ENCODE results near the gene STYX. TPM values are rescaled to one million over a fixed set of nuclear protein-coding genes. Genes with fewer than 3 reads are reported as not detected.

Gene STYX
- total and polyA plus RNA-seq, 2 donors from 2014 or later = 4.3 to 11.5 TPM

DNA sequence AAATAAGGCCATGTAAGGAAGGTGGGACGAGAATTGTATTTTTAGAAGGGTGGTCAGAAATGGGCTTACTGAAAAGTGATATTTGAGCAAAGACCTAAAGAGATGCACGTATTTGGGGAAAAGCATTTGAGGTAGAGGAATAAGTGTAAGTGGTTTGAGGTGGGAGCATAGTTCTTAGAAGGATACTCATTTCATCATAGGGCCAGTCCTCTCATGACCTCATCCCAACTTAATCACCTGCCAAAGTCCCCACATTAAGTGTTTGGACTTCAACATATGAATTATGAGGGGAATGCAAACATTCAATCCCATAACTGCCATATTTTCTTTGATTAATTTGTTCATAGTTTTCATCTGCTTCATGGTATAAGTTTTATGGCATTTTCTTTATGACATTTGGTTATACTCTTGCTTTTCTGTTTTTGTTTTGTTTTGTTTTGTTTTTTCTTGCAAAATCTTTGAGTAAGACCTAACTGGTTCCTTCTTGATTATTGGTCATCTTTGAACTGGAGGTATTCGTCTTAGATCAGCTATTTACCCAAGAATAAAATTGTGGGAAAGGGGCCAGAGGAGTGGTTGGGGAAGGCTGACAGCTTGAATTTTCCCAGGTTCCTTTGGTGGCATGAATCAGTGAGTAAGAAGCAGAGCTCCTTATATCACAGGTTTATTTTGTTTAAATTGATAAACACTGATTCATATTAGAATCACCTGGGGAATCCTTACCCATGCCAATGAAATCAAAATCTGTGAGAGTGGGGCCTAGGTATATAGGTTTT is 37.3 kb downstream of the STYX start:
- Histone ChIP-seq H3K9me3 (ENCODE audit: control insufficient read depth in 2 of 3, insufficient read depth in 1 of 3, low read length in 3 of 3) (no peaks in the 10 kb centered on the region), H3K9ac (ENCODE audit: low read length in 3 of 3) (no peak overlapping the region), H3K4me3 (ENCODE audit: low read length in 3 of 3) (no peak overlapping the region), H3K36me3 (ENCODE audit: control insufficient read depth in 2 of 3, insufficient read depth in 3 of 3, low read length in 3 of 3) (peaks cover 2 to 16% (median 7%) of the 10 kb centered on the region in 3 donors), H3K4me1 (ENCODE audit: control insufficient read depth in 2 of 3, insufficient read depth in 2 of 3, low read depth in 1 of 3, low read length in 3 of 3) (no peaks in the 10 kb centered on the region), H3K27ac (ENCODE audit: low read depth in 2 of 2, low read length in 2 of 2) (no peak overlapping the region), H3K27me3 (ENCODE audit: control insufficient read depth, insufficient read depth, low read length) (no peaks in the 10 kb centered on the region)
- TF ChIP-seq, protein P1, sequence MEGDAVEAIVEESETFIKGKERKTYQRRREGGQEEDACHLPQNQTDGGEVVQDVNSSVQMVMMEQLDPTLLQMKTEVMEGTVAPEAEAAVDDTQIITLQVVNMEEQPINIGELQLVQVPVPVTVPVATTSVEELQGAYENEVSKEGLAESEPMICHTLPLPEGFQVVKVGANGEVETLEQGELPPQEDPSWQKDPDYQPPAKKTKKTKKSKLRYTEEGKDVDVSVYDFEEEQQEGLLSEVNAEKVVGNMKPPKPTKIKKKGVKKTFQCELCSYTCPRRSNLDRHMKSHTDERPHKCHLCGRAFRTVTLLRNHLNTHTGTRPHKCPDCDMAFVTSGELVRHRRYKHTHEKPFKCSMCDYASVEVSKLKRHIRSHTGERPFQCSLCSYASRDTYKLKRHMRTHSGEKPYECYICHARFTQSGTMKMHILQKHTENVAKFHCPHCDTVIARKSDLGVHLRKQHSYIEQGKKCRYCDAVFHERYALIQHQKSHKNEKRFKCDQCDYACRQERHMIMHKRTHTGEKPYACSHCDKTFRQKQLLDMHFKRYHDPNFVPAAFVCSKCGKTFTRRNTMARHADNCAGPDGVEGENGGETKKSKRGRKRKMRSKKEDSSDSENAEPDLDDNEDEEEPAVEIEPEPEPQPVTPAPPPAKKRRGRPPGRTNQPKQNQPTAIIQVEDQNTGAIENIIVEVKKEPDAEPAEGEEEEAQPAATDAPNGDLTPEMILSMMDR (IDR thresholded peaks at IDR 0.05; ENCODE audit: borderline replicate concordance, extremely low read depth, insufficient read depth) = no peak
- DNase-seq = no peak
- no peak for FAIRE-seq
- intact Hi-C loops (cut with DNase I) = no loop called here

DNA sequence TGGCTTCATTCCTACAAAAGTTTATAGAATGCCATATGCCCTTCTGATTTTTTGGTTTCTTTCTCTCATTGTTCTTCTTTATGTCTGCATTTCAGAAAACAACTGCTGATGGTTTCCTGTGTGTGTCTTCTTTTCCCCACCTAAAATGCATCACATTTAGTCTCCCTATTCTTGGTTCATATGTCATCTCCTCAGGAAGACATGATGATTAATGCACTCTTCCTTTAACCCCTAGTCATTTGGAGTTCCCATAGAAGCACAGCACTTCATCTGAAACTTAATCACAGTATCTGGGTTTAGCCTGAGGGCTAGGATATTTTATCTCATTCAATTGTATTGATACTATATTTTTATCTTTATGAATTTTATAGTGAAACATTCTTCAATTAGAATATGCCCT is 39.9 kb downstream of the STYX start:
- TF ChIP-seq, protein P1 (IDR thresholded peaks at IDR 0.05; ENCODE audit: borderline replicate concordance, extremely low read depth, insufficient read depth) = no peak
- Histone ChIP-seq H3K27me3 (ENCODE audit: control insufficient read depth, insufficient read depth, low read length) (no peaks in the 10 kb centered on the region), H3K4me1 (ENCODE audit: control insufficient read depth in 2 of 3, insufficient read depth in 2 of 3, low read depth in 1 of 3, low read length in 3 of 3) (no peaks in the 10 kb centered on the region), H3K9ac (ENCODE audit: low read length in 3 of 3) (no peak overlapping the region), H3K9me3 (ENCODE audit: control insufficient read depth in 2 of 3, insufficient read depth in 1 of 3, low read length in 3 of 3) (no peaks in the 10 kb centered on the region), H3K27ac (ENCODE audit: low read depth in 2 of 2, low read length in 2 of 2) (no peak overlapping the region), H3K36me3 (ENCODE audit: control insufficient read depth in 2 of 3, insufficient read depth in 3 of 3, low read length in 3 of 3) (peaks cover 2 to 19% (median 9%) of the 10 kb centered on the region in 3 donors), H3K4me3 (ENCODE audit: low read length in 3 of 3) (no peak overlapping the region)
- FAIRE-seq (no peak), DNase-seq (no peak)
- intact Hi-C loops (cut with DNase I) = no loop called here

DNA sequence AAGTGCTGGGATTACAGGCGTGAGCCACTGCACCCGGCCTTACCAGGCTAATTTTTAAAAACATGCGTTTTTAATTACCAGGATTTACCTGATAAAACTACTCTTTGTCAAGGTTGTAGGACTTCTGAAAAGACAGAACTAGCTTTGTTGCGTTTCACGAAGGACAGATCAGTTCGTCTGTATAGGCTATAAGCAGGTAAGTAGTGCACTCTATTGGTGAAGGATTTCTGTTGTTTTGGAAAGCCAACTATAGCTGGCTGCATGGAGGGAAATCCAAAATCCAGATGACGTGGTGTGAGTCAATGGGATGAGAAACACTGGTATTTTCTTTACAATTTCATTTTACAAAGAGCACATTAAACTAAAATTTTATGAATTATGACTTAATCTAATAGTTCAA is 46.9 kb downstream of the STYX start:
- no peak overlapping the region for H3K4me3 ChIP-seq (ENCODE audit: low read length in 3 of 3)
- intact Hi-C loops (cut with DNase I) = no loop called here

More for the DNA sequence above, 46.9 kb downstream of the STYX start:
- H3K27me3 ChIP-seq (ENCODE audit: control insufficient read depth, insufficient read depth, low read length) = no peaks in the 10 kb centered on the region
- no peak for DNase-seq
- H3K4me1 ChIP-seq (ENCODE audit: control insufficient read depth in 2 of 3, insufficient read depth in 2 of 3, low read depth in 1 of 3, low read length in 3 of 3) = no peaks in the 10 kb centered on the region
- TF ChIP-seq, protein P1 (IDR thresholded peaks at IDR 0.05; ENCODE audit: borderline replicate concordance, extremely low read depth, insufficient read depth) = no peak
- H3K27ac ChIP-seq (ENCODE audit: low read depth in 2 of 2, low read length in 2 of 2) = no peak overlapping the region
- no peak for FAIRE-seq
- H3K9me3 ChIP-seq (ENCODE audit: control insufficient read depth in 2 of 3, insufficient read depth in 1 of 3, low read length in 3 of 3) = no peaks in the 10 kb centered on the region
- H3K9ac ChIP-seq (ENCODE audit: low read length in 3 of 3) = no peak overlapping the region
- peaks cover 2 to 14% (median 2%) of the 10 kb centered on the region in 3 donors for H3K36me3 ChIP-seq (ENCODE audit: control insufficient read depth in 2 of 3, insufficient read depth in 3 of 3, low read length in 3 of 3)
